Stimulated activated CD8-positive, alpha-beta memory T cell treated with anti-CD3 and anti-CD28 coated beads, Interleukin-12 subunit alpha, Interleukin-12 subunit beta, amount 100 ng/mL, for 1 hour (primary cell): ENCODE results near the gene GPR176.

Experiments
- DNase-seq: peaks from one replicate; pipeline ENCODE4 v3.0.0-alpha.2; 2020; ENCODE audit warnings: low read depth

Gene GPR176

DNA sequence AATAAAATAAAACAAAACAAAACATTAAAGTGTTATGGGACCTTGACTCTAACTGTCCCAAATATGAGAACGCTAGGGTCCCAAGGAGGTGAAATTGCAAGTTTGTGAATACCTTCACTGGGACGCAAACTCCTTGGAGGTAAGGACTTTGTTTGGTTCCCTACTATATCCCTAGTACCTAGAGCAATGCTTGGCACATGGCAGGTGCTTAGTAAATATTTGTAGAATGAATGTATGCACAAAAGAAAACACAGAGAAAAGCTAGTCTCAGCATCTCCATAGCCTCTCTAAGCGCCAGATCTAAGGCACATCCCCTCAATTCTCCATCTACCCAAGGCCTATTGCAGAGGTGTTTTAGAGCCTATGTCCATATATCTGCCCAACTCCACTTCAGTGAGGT is 30.5 kb downstream of the GPR176 start:
- DNase-seq, result no peak

DNA sequence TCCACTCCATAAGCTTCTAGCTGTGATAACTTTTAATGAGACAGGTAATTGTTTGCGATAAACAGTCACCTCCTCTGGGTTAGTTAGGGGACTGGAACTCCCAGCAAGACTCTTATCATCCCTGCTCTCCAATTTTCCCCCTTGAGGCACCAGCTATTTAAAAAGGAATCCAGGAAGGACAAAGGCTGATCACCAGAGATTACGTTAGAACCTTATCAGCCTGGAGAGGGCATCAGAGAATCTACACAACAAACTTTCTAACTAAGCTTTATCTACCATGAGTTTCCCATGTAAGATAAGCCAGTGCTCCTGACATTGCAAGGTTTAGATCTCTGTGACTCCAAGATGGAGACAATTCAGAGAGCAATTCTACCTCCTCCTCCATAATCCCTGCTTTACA is 31.3 kb downstream of the GPR176 start:
- DNase-seq, result no peak

DNA sequence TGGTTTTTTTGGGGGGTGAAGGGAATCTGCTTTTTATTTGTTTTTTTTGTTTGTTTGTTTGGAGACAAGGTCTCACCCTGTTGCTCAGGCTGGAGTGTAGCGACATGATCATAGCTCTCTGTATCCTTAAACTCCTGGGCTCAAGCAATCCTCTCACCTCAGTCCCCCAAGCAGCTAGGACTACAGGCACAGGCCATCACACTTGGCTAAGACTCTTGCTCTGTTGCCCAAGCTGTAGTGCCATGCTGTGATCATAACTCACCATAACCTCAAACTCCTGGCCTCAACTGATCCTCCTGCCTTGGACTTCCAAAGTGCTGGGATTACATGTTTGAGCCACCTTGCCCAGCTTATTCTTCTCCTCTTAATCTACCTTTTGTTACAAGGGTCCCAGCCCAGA is 31.8 kb downstream of the GPR176 start:
- no peak for DNase-seq

DNA sequence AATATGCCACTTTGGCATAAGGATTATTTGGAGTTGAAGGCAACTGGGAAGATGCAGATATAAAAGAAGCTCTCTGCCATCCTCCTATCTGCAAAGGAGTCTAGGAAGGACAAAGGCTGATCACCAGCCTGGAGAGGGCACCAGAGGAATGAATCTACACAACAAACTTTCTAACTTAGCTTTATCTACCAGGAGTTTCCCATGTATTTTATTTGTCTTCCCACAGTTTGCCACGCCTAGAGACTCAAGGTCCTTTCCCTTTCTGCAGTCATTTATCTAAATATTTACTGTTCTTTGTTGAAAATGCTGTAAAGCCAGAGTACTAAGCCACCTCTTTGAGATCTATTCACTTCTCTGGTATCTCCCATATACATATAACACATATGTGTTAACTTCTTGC is 32.2 kb downstream of the GPR176 start:
- DNase-seq, result no peak

DNA sequence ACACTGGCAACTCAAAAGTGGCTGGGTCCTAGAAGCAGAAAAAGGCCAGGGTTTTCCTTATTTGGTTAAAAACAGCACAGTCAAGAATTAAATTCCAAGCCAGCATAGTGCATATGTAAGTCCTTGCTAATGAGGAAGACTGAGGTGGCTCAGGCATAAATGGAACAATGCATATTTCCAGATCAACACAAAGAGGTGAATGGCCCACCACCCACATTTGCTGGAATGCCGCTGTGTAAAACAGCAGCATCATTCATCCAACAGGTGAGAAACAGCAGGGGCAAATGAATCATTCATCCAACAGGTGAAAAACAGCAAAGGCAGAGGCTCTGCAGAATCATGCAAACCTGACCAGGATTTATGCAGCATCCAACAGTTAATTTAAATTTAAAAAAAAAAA is 32.9 kb downstream of the GPR176 start:
- DNase-seq, result no peak

DNA sequence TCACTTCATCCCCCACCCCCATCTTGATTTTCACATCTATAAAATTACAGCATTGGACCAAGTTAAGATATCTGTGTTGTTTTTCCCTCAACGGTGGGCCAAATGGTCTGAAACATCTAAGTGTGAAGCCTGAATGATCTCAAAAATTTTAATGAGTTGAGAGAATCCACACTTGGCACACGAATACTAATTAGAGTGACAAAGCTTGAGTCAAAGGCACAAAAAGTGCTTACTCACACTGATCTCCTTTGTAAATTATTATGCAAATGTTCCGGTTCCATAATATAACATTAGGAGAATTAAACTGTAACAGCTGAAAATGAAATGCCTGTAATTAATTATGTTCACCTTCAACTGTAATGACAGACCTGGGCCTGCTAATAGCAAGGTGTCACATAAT is 33.6 kb downstream of the GPR176 start:
- no peak for DNase-seq

DNA sequence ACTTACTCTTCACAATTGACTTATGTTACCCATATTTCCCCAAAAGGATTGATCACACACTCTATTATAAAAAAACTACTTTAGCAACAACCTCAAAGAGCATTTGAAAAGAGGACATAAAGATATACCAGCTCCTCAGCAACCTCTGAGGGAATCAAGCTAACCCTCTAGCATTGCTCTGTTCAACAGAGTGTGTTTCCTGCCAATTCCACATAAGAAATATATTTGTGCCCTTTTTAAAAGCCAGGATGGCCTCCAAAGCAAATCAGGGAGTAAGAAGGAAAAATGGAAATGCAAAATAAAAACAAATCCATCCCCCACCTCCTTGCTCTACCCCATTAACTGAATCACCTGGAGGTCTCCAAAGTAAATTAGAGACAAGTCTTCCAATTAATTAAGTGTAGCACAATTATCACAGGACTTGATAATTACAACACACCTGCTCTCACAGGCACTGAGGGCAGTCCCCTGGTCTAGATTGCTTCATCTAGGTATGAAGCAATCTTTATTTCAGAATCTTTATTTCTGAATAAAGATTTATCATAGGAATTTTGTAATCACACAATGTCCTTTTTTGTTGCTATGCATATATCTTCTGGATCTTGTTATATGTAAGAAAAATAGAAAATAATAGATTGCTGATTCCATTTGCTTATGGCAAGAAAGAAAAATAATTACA is 34.8 kb downstream of the GPR176 start:
- DNase-seq, result no peak

DNA sequence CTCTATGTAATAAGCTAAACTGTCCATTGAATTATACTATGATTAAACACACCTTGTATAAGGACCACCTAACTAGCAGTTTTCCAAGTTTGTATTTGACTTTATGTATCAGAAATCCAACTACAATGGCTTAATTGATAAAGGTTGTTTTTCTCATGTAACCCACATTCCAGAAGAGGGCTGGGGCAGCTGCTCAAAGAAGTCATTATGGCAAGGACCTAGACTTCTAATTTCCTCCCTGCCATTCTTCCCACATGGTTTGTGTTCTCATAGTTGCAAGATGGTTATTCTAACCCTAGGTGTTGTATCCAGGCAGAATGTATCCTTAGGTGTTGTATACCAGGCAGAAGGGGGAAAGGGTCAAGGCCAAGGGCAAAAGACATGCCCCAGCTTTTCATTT is 35.7 kb downstream of the GPR176 start:
- DNase-seq, result no peak

DNA sequence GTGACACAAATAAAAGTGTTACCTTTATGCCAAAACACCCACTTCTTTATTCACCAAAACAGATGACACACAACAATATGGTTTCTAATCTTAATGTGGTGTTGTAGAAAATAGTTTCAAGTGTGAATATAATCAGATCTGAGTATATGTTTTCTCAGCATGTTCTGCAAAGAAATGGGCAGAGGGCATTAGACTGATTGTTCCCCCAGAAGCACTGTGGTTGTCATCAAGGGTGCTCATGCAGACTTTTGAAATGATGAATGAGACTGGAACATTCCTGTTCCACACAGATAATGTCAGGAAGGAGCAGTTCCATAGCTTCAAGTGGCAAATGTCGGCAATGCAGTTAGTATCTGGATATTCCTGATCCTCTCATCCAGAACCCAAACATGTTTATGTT is 37.5 kb downstream of the GPR176 start:
- no peak for DNase-seq

DNA sequence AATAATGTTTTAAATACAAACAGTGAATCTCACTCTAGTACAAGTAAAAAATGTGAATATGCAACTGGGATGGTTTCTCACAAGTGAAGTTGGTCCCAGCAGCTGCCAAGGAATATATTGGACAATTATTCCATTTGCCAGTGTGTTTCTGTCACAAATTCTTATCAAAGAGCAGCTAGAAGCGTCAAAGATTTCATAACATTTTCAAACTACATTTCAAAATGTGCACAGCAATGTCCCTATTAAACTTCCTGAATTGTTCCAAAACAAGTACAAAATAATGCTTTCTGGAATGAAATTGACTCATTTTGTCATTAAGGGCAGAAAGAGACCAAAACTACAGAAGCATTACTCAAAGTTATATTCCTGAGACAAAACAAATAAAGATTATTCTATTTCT is 38.3 kb downstream of the GPR176 start:
- DNase-seq, result no peak

DNA sequence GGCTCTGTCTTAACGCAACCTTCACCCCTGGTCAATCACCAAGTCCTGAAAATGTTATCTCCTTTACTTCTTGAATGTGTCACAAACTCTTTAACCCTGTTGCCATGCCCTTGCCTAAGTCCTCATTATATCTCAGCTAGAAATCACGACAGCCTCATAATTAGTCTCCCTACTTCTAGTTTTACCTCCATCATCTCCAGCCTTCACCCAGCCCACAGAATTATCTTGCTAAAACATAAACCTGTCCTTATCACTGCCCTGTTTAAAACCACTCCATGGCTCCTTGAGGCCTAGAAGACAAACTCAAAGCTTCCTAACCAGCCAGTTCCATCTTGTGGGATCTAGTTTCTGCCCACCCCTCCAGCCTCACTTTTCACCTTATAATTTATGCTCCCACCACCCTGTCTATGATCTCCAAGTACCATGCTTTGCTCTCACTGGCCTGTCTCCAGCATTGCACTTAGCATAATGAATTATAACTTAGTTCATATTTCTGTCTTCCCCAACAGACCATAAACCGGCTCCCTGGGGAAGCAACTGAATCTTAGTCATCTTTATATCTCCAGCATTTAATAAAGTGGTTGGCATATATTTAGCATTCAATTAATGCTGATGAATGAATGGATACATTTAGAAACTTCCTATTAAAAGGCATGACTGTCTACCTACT is 39.2 kb downstream of the GPR176 start:
- no peak for DNase-seq

DNA sequence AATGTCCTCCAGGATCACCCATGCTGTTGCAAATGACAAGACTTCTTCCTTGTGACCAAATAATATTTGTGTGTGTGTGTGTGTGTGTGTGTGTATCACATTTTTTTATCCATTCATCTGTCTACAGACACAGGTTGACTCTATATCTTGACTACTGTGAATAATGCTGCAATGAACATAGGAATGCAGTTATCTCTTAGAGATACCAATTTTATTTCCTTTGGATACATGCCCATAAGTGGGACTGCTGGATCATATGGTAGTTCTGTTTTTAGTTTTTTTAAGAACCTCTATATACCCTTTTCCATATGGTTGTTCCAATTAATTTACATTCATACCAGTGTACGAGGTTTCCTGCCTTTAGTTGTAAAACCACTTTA is 41.7 kb downstream of the GPR176 start:
- DNase-seq, result no peak

DNA sequence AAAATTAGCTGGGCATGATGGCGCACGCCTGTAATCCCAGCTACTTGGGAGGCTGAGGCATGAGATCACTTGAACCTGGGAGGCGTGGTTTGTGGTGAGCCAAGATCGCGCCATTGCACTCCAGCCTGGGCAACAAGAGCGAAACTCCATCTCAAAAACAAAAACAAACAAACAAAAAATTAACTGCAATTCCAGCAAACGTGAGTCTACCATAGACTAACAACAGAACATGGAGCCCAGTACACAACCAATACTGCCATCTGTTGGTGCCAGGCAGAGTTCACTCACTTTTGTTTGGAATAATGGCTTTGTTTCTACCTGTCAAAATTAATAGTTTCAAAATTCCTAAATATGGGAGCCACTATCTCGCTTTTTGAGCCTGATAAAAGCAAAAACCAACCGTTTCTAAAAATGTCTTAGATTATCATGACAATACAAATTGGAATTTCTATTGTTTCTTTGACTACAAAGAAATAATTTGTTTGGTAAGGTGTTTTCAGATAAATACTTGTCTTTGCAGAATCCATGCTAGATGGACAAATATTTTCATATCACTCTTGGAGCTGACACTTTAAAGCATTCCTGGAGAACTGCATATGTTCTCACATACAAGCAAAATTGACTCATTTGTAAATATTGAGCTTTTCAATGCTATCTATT is 45.0 kb downstream of the GPR176 start:
- no peak for DNase-seq

DNA sequence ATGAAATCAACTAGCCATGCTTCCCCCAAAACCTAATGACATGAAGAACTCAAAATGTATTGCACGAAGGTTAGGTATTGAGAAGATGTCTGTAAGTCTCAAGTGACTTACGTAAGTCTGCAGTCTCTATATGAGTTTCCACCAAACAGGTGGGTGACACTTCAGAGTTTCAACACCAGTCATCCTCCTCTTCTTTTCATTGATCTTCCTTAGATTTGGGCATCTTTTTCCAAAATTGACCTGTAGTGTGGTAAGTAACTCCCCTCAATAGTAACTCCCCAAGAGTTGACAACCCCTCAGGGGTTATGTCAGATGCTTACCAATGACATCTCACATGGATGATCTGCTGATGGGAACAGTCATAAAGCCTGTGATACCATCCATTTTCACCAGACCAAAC is 46.1 kb downstream of the GPR176 start:
- no peak for DNase-seq

DNA sequence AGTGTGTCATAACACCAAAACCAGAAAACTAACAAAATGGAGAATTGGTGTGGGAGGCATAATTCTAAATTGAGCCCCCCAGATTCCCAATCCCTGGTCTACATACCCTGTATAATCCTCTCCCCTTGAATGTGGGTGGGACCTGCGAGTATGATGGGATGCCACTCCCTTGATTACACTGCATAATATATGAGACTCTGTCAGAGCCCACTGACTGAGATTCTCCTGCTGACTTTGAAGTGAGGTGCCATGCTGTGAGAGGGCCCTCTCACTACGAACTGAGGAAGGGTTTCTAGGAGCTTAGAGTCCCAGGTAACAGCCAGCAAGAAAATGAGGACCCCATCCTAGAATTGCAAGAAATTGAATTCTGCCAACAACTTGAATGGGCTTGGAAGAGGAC is 49.5 kb downstream of the GPR176 start:
- no peak for DNase-seq

DNA sequence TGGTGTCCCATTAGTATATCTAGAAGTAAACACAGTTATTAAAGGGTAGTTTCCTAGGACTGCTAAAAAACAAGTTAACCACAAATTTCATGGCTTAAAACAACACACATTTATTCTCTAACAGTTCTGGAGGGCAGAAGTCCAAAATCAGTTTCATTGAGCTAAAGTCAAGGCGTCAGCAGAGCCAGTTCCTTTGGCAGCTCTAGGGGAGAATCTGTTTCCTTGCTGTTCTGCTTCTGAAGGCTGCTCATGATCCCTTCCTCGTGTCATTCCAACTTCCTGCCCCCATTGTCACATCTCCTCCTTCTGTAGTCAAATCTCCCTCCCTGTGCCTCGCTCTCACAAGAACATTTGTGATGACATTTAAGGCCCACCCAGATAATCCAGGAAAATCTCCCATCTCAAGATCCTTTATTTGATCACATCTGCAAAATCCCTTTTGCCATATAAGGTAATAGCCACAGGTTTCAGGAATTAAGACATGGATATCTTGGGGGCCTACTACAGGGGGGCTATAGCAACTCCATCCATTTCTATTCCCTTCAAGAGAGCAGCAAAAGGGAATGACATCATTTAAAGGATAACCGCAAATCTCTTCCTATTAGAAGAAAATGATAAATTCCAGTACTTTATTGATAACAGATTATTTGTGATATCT is 50.1 kb downstream of the GPR176 start:
- DNase-seq, result no peak

DNA sequence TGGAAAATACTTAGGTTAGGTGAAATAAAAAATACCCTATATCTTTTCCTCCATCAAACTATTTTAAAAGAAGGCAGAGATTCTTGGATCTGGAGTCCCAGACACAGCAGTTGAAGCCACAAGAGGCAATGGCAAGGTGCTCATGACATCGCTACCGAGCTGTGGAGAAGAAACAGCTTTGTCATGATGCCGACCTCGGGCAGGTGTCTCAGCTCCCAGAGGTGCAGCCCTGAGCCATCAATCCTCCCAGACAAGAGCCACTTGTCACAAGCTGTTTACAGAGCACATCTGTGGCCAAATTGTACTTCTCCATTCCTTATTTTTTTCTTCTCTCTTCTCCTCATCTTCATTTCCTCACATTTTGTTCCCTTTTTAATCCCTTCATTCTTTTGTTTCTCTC is 50.8 kb downstream of the GPR176 start:
- no peak for DNase-seq

DNA sequence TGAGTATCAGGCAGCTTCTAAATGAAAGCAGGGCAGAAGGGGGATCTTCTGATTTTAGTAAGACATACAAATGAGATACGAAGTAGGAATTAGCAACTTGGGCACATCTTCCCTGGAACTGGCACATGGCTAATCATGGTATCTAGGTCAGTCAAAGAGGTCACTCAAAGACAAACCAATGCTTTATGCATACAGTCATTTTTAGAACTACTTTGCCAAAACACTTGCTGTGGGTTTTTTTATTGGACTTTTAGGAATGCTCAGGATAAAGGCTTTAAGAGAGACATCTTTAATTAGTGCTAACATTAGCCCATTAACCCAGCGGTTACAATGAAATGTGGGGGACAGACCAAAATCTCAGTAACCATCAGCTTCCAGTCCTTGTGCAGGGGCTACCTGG is 51.7 kb downstream of the GPR176 start:
- DNase-seq, result no peak

DNA sequence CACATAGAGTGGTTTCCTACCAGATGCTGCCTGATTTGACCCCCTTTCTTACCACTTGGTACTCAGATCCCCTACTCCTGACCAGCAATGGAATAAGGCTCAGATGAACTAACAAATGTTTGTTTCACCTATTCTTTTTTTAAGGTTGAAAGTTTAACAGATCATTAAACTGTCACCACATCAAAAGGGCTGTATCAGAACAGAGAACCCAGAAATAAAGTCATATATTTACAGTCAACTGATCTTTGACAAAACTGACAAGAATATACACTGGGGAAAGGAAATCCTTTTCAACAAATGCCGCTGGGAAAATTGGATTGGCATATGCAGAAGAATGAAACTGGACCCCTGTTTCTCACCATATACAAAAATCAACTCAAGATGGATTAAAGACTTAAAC is 56.0 kb downstream of the GPR176 start:
- no peak for DNase-seq

DNA sequence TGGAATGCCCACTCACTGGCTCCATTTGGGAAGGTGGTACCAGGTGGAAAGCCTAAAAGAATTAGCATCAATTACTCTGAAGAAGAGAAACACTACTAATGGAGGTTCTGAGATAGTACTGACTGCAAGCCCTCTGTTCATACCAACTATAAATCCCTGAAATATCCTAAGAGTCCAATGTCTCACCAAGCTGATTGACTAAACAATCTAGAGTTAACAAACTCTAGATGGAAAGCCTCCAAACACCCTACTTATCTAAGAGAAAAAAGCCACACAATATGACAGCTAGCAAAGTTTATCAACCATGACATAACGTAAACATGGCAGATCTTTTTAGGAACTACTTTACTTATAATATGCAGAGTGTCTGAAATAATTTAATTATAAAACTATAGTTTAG is 59.2 kb downstream of the GPR176 start:
- DNase-seq, result no peak

DNA sequence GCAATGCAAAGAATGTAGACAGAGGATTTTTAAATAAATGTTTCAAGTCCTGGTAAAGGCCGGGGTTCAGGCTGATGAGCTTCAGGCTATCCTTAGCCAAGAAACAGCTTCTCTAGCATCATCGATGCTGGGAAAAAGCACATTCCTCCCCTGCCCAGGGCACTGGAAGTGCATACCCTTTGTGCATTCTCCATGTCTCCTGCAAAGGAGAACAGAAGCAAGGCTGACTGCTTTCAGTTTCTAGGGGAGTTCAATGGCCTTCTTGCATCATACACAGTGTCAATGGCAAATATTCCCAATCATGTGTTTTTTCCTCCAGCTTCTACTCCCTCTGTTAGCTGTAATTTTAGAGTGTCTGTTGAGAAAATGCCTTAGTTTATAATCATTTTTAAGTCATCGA is 59.9 kb downstream of the GPR176 start:
- no peak for DNase-seq

DNA sequence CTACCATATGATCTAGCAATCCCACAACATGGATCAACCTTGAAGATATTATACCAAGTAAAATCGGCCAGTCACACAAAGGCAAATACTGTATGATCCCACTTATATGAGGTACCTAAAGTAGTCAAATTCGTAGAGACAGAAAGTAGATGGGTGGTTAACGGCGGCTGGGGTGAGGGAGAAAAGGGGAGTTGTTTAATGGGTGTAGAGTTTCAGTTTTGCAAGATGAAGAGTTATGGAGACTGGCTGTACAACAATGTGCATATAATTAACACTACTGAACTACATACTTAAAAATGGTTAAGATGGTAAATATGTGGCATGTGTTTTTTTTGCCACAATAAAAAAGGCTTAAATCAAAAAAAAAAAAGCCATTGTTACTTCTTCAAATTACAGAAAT is 60.4 kb downstream of the GPR176 start:
- DNase-seq, result no peak

DNA sequence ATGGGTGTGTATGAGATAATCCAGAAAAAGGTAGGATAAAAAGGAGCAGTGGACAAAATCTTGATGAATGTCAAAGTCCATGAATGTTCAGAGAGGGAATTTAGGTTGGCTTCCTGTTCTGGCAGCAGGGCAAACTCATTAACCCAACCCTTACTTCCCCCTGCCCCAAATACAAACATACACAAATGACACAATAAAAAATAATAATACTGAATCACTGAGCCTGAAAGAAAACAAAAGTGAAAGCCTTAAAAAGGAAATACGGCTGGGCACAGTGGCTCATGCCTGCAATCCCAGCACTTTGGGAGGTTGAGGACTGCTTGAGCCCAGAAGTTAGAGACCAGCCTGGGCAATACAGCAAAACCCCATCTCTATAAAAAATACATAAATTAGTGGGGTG is 62.9 kb downstream of the GPR176 start:
- no peak for DNase-seq
